GM12878 (cell line): ENCODE results near the gene CCNL1. TPM values are rescaled to one million over a fixed set of nuclear protein-coding genes. Genes with fewer than 3 reads are reported as not detected.

ENCODE experiments used
- ATAC-seq: fragments of 200-7000 bp; cut with Tn5 transposase; 3 replicates; pipeline ENCODE4 v1.9.1; 2020; ENCODE audit warnings: mild to moderate bottlenecking, moderate library complexity
- BruUV-seq: library from RNA; stranded (reverse); fragments of 400-500 nt; replicated peaks from 2 replicates; lab custom pipeline; 2021; lab: Mats Ljungman, UMichigan
- CTCF ChIA-PET: fragments of 300-600 bp; sonication (Branson Sonifier 250); formaldehyde crosslinking; extraction: SDS; loops from one replicate; lab custom pipeline; 2021; ENCODE audit warnings: inconsistent platforms; lab: Yijun Ruan, JAX
- POLR2A ChIA-PET: fragments of 350-600 bp; formaldehyde crosslinking; extraction: SDS; loops from one replicate; lab custom pipeline; 2021; ENCODE audit warnings: inconsistent platforms; lab: Charles Lee
- RAD21 ChIA-PET: fragments of 300-600 bp; sonication (Branson Sonifier 250); formaldehyde crosslinking; loops from one replicate; lab custom pipeline; 2023; ENCODE audit warnings: antibody characterized with exemption; ENCODE audit not compliant: unreplicated experiment; lab: Charles Lee
- SMC1A ChIA-PET: fragments of 300-600 bp; sonication (Branson Sonifier 250); formaldehyde crosslinking; loops from one replicate; lab custom pipeline; 2023; ENCODE audit not compliant: unreplicated experiment, uncharacterized antibody; lab: Charles Lee
- DNase-seq: peaks from one replicate; pipeline ENCODE4 v3.0.0-alpha.2; 2011; ENCODE audit warnings: low read depth, low spot score
- FAIRE-seq: peaks from 3 replicates; lab custom pipeline; 2011; peaks lifted over from hg19 to GRCh38; lab: Jason Lieb, UNC
- H2AFZ ChIP-seq: 2 replicates; pipeline ENCODE4 v1.6.0; 2011; ENCODE audit warnings: low read depth, low read length, control low read depth; ENCODE audit not compliant: control insufficient read depth
- H3K27ac ChIP-seq: 2 replicates; pipeline ENCODE4 v1.5.1; 2011; ENCODE audit warnings: control low read depth; ENCODE audit not compliant: control insufficient read depth, insufficient read depth
- H3K27me3 ChIP-seq, 2 experiments: replicated peaks in 1 of 2; 2 replicates each; pipeline versions ENCODE4 v1.6.0 to v1.6.1; 2011; ENCODE audit warnings: low read length in 1 of 2; ENCODE audit not compliant: control insufficient read depth in 2 of 2, insufficient read depth in 2 of 2
- H3K36me3 ChIP-seq, 2 experiments: 2 replicates each; pipeline ENCODE4 v1.5.1; 2011; ENCODE audit warnings: low read length in 1 of 2; ENCODE audit not compliant: control insufficient read depth in 2 of 2, insufficient read depth in 2 of 2
- H3K4me1 ChIP-seq: 2 replicates; pipeline ENCODE4 v1.6.1; 2011; ENCODE audit warnings: mild to moderate bottlenecking, low read length, moderate library complexity, mixed read lengths; ENCODE audit not compliant: control insufficient read depth, insufficient read depth
- H3K4me2 ChIP-seq: 2 replicates; pipeline ENCODE4 v1.6.0; 2011; ENCODE audit warnings: control low read depth; ENCODE audit not compliant: control insufficient read depth, insufficient read depth
- H3K4me3 ChIP-seq: fragments of 200-600 bp; sonication (generic); 2 replicates; pipeline ENCODE4 v1.5.1; 2016
- H3K79me2 ChIP-seq: 2 replicates; pipeline ENCODE4 v1.6.0; 2011; ENCODE audit warnings: low read length; ENCODE audit not compliant: control insufficient read depth, insufficient read depth
- H3K9ac ChIP-seq: 2 replicates; pipeline ENCODE4 v1.8.0; 2011; ENCODE audit warnings: low read length, control low read depth, mixed read lengths; ENCODE audit not compliant: control insufficient read depth, insufficient read depth
- H3K9me3 ChIP-seq: replicated peaks from 3 replicates; pipeline ENCODE4 v1.5.1; 2011; ENCODE audit warnings: mild to moderate bottlenecking, low read length; ENCODE audit not compliant: control insufficient read depth, insufficient read depth
- H4K20me1 ChIP-seq: 2 replicates; pipeline ENCODE4 v1.6.0; 2011; ENCODE audit not compliant: control insufficient read depth, insufficient read depth
- MLLT1 ChIP-seq: fragments of 450-650 bp; IDR thresholded peaks from 2 replicates; pipeline ENCODE4 v1.6.1; 2016; ENCODE audit warnings: mild to moderate bottlenecking
- TARDBP ChIP-seq: IDR thresholded peaks from 2 replicates; pipeline ENCODE4 v1.6.1; 2016; ENCODE audit warnings: borderline replicate concordance
- ZNF274 ChIP-seq: IDR thresholded peaks from one replicate; pipeline ENCODE4 v1.8.0; 2011; ENCODE audit not compliant: insufficient read length, insufficient read depth
- WGBS: methylation state at CpG from one replicate; pipeline ENCODE4 v1.1.6; 2016; ENCODE audit warnings: low lambda C conversion rate; ENCODE audit not compliant: insufficient replicate concordance, insufficient coverage; ENCODE audit errors: missing lambda C conversion rate; 5-methylcytosine and 5-hydroxymethylcytosine counted together
- in situ Hi-C: fragments of 300-500 bp; cut with MboI; formaldehyde crosslinking; loops from 9 replicates; pipeline ENCODE4 v1.14.3; 2018; ENCODE audit warnings: mixed read lengths
- intact Hi-C: fragments of 100-400 bp; cut with micrococcal nuclease; formaldehyde crosslinking; loops from one replicate; pipeline ENCODE4 v1.14.2; 2022; ENCODE audit not compliant: unreplicated experiment
- polyA plus RNA-seq, 11 experiments: library from polyadenylated mRNA; depleted of rRNA in 4 of 11; unstranded in 6 of 11; stranded (reverse) in 5 of 11; fragments of >200 nt; fragmentation: Nextera tagmentation in 4 of 11; fragmentation: Illumina TruSeq in 1 of 11; extraction: Ambion mirVana in 4 of 11; extraction: Trizol in 1 of 11; gene quantifications; 1 replicate in 1 of 11; 2 replicates in 10 of 11; pipeline versions ENCODE4 v1.2.1 to v1.2.3, GENCODE V29; 2011 to 2016; ENCODE audit warnings: inconsistent platforms in 2 of 11, missing spikeins in 2 of 11, low read depth in 1 of 11
- total RNA-seq, 4 experiments: library from RNA; depleted of rRNA in 3 of 4; stranded (reverse); fragments of >200 nt in 3 of 4; fragmentation: Illumina TruSeq in 1 of 4; extraction: Trizol in 1 of 4; gene quantifications; 2 replicates each; pipeline versions ENCODE4 v1.2.1 to v1.2.3, GENCODE V29; 2013 to 2021
- TF ChIP-seq, protein P1 (sequence below): IDR thresholded peaks from 2 replicates; pipeline ENCODE4 v1.6.1; 2012; ENCODE audit warnings: improper control_type of control experiment, low read depth, low read length; ENCODE audit not compliant: insufficient replicate concordance
- TF ChIP-seq, protein P2 (sequence below): fragments of 450-650 bp; IDR thresholded peaks from 2 replicates; pipeline ENCODE4 v1.6.1; 2017; ENCODE audit warnings: mild to moderate bottlenecking, low read depth, inconsistent platforms; ENCODE audit not compliant: poor library complexity, severe bottlenecking
- TF ChIP-seq, protein P3 (sequence below): fragments of 150-350 bp; IDR thresholded peaks from 2 replicates; pipeline ENCODE4 v1.6.1; 2014; ENCODE audit warnings: mild to moderate bottlenecking, low read depth, low read length

The CCNL1 gene
- total and polyA plus RNA-seq, 10 of the 15 experiments (the other 5 are each of a cell fraction or from before 2014, with no cell fraction given), result 22.2 to 174 (median 115) TPM

GRCh38 chr3:157163217-157163953 is 3.4 kb upstream of the CCNL1 start:
- H4K20me1 ChIP-seq, result no peaks in the 10 kb centered on the region; the same call in 1 of the 2 replicates
- no peak for DNase-seq
- ChIA-PET RAD21 (interaction anchor here (1.0 to 1.3 kb wide), 4 partner anchors 11 to 74 kb away, joined by 3 to 5 read pairs (median 4); no protein-coding TSS in a partner anchor), CTCF (interaction anchor here (1.2 to 6.1 kb wide), 6 partner anchors 11 to 330 kb away, joined by 3 to 104 read pairs (median 6); no protein-coding TSS in a partner anchor), SMC1A (interaction anchor here (0.9 to 6.0 kb wide), 3 partner anchors 8 to 38 kb away, joined by 3 to 118 read pairs (median 12); no protein-coding TSS in a partner anchor), POLR2A (interaction anchor here (2.4 to 5.0 kb wide), 2 partner anchors 10 to 11 kb away, joined by 8 to 147 read pairs; no protein-coding TSS in a partner anchor)
- no peak for FAIRE-seq
- no TSS peak for BruUV-seq
- no peaks in the 10 kb centered on the region for H3K9me3 ChIP-seq
- H3K27ac ChIP-seq, result no peak overlapping the region
- ATAC-seq, result no peak
- intact Hi-C loops, result loop anchor here (10.0 kb wide), 1 partner anchor 1289 kb away; the partner anchor contains the start of gene GMPS
- no peak overlapping the region for H3K4me2 ChIP-seq
- peaks cover 4% of the 10 kb centered on the region; the same call in 1 of the 2 replicates for H3K4me1 ChIP-seq
- 85% methylated on average over 19 of the region's 19 CpGs for WGBS
- H3K27me3 ChIP-seq, result no peaks in the 10 kb centered on the region
- no peak overlapping the region for H2AFZ ChIP-seq
- in situ Hi-C loops, result no loop called here
- no peak overlapping the region for H3K9ac ChIP-seq
- peaks cover 28% of the 10 kb centered on the region for H3K79me2 ChIP-seq
- H3K4me3 ChIP-seq, result no peak overlapping the region
- peaks cover 0 to 5% of the 10 kb centered on the region in 2 experiments; a peak in 2 of 4 replicates for H3K36me3 ChIP-seq
- TF ChIP-seq, protein P1, sequence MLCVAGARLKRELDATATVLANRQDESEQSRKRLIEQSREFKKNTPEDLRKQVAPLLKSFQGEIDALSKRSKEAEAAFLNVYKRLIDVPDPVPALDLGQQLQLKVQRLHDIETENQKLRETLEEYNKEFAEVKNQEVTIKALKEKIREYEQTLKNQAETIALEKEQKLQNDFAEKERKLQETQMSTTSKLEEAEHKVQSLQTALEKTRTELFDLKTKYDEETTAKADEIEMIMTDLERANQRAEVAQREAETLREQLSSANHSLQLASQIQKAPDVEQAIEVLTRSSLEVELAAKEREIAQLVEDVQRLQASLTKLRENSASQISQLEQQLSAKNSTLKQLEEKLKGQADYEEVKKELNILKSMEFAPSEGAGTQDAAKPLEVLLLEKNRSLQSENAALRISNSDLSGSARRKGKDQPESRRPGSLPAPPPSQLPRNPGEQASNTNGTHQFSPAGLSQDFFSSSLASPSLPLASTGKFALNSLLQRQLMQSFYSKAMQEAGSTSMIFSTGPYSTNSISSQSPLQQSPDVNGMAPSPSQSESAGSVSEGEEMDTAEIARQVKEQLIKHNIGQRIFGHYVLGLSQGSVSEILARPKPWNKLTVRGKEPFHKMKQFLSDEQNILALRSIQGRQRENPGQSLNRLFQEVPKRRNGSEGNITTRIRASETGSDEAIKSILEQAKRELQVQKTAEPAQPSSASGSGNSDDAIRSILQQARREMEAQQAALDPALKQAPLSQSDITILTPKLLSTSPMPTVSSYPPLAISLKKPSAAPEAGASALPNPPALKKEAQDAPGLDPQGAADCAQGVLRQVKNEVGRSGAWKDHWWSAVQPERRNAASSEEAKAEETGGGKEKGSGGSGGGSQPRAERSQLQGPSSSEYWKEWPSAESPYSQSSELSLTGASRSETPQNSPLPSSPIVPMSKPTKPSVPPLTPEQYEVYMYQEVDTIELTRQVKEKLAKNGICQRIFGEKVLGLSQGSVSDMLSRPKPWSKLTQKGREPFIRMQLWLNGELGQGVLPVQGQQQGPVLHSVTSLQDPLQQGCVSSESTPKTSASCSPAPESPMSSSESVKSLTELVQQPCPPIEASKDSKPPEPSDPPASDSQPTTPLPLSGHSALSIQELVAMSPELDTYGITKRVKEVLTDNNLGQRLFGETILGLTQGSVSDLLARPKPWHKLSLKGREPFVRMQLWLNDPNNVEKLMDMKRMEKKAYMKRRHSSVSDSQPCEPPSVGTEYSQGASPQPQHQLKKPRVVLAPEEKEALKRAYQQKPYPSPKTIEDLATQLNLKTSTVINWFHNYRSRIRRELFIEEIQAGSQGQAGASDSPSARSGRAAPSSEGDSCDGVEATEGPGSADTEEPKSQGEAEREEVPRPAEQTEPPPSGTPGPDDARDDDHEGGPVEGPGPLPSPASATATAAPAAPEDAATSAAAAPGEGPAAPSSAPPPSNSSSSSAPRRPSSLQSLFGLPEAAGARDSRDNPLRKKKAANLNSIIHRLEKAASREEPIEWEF, result no peak
- TF ChIP-seq TARDBP, result no peak
- TF ChIP-seq ZNF274, result no peak
- TF ChIP-seq, protein P2, sequence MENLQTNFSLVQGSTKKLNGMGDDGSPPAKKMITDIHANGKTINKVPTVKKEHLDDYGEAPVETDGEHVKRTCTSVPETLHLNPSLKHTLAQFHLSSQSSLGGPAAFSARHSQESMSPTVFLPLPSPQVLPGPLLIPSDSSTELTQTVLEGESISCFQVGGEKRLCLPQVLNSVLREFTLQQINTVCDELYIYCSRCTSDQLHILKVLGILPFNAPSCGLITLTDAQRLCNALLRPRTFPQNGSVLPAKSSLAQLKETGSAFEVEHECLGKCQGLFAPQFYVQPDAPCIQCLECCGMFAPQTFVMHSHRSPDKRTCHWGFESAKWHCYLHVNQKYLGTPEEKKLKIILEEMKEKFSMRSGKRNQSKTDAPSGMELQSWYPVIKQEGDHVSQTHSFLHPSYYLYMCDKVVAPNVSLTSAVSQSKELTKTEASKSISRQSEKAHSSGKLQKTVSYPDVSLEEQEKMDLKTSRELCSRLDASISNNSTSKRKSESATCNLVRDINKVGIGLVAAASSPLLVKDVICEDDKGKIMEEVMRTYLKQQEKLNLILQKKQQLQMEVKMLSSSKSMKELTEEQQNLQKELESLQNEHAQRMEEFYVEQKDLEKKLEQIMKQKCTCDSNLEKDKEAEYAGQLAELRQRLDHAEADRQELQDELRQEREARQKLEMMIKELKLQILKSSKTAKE, result no peak
- TF ChIP-seq, protein P3, sequence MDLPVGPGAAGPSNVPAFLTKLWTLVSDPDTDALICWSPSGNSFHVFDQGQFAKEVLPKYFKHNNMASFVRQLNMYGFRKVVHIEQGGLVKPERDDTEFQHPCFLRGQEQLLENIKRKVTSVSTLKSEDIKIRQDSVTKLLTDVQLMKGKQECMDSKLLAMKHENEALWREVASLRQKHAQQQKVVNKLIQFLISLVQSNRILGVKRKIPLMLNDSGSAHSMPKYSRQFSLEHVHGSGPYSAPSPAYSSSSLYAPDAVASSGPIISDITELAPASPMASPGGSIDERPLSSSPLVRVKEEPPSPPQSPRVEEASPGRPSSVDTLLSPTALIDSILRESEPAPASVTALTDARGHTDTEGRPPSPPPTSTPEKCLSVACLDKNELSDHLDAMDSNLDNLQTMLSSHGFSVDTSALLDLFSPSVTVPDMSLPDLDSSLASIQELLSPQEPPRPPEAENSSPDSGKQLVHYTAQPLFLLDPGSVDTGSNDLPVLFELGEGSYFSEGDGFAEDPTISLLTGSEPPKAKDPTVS, result no peak
- TF ChIP-seq MLLT1, result no peak
